ENCODE data around the gene SDSL.

The SDSL gene

GRCh38 chr12:113420996-113421595 lies 1.1 kb upstream of the SDSL start:
- no peak for DNase-seq (ENCODE audit: low read depth)

- no peak for DNase-seq (ENCODE audit: low read depth)
Observed at GRCh38 chr12:113422886-113423669, 898 bp downstream of the SDSL start.

GRCh38 chr12:113424456-113424855 lies 2.3 kb downstream of the SDSL start:
- DNase-seq (ENCODE audit: low read depth) = no peak

- DNase-seq (ENCODE audit: low read depth) = no peak
Observed at GRCh38 chr12:113424915-113425823, 3.0 kb downstream of the SDSL start.

- DNase-seq (ENCODE audit: low read depth) = no peak
Observed at GRCh38 chr12:113425960-113426453, 3.8 kb downstream of the SDSL start.

- no peak for DNase-seq (ENCODE audit: low read depth)
Observed at GRCh38 chr12:113427882-113428281, 5.7 kb downstream of the SDSL start.

GRCh38 chr12:113428482-113428881 lies 6.3 kb downstream of the SDSL start:
- DNase-seq (ENCODE audit: low read depth) = no peak

GRCh38 chr12:113432986-113433385 lies 10.8 kb downstream of the SDSL start:
- DNase-seq (ENCODE audit: low read depth) = no peak

- DNase-seq (ENCODE audit: low read depth) = no peak
Observed at GRCh38 chr12:113435367-113435766, 13.2 kb downstream of the SDSL start.

- no peak for DNase-seq (ENCODE audit: low read depth)
Observed at GRCh38 chr12:113436586-113436985, 14.4 kb downstream of the SDSL start.

GRCh38 chr12:113436993-113437728 lies 15.0 kb downstream of the SDSL start:
- DNase-seq (ENCODE audit: low read depth) = no peak

- no peak for DNase-seq (ENCODE audit: low read depth)
Observed at GRCh38 chr12:113437729-113438100, 15.5 kb downstream of the SDSL start.

- no peak for DNase-seq (ENCODE audit: low read depth)
Observed at GRCh38 chr12:113438523-113439300, 16.5 kb downstream of the SDSL start.

- DNase-seq (ENCODE audit: low read depth) = no peak
Observed at GRCh38 chr12:113439301-113439597, 17.1 kb downstream of the SDSL start.

- no peak for DNase-seq (ENCODE audit: low read depth)
Observed at GRCh38 chr12:113439606-113440030, 17.4 kb downstream of the SDSL start.

- DNase-seq (ENCODE audit: low read depth) = no peak
Observed at GRCh38 chr12:113440336-113440735, 18.2 kb downstream of the SDSL start.

GRCh38 chr12:113440947-113441782 lies 19.0 kb downstream of the SDSL start:
- DNase-seq (ENCODE audit: low read depth) = no peak

GRCh38 chr12:113443030-113443539 lies 20.9 kb downstream of the SDSL start:
- no peak for DNase-seq (ENCODE audit: low read depth)

- DNase-seq (ENCODE audit: low read depth) = no peak
Observed at GRCh38 chr12:113445544-113446171, 23.5 kb downstream of the SDSL start.

- DNase-seq (ENCODE audit: low read depth) = no peak
Observed at GRCh38 chr12:113448873-113449272, 26.7 kb downstream of the SDSL start.
